HG02938 (cell line): ENCODE data around the gene SPATA20.

Source experiments
- ATAC-seq: cut with Tn5 transposase; IDR thresholded peaks from one replicate; pipeline ENCODE4 v1.9.1; 2021; ENCODE audit warnings: mild to moderate bottlenecking, moderate library complexity; ENCODE audit not compliant: unreplicated experiment

Gene SPATA20

GRCh38 chr17:50519141-50519834 lies 27.7 kb upstream of the SPATA20 start:
- ATAC-seq, result no peak

DNA sequence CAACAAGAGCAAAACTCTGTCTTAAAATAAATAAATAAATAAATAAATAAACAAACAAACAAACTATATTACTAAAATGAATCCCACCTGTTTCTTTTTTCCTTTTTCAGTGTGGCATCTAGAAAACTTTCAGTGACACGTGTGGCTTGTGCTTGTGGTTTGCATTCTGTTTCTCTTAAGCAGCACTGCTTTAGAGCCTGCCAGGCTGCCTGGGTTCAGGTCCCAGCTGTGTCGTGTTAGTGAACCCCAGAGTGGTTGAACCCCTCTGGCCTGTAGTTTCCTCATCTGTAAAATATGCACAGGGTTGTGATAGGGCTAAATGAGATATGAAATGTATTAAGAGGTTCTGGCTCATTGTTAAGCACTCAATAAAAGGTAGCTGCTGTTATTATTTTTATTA lies 26.5 kb upstream of the SPATA20 start:
- ATAC-seq, result no peak

GRCh38 chr17:50521514-50521913 lies 25.5 kb upstream of the SPATA20 start:
- no peak for ATAC-seq

DNA sequence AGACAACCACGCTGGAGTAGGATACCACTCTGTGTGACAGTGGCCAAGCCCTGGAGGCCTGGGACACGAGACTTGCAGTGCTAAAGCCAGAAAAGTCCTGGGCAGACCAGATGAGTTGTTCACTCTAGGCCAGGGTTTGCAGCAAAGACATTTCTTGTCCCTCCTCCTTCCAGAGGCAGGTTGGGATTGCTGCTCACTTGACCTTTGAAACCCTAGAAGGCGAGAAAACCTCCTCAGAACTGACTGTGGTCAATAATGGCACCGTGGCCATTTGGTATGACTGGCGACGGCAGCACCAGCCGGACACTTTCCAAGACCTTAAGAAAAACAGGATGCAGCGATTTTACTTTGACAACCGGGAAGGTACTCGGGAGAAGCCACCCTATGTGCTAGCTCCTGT lies 24.2 kb upstream of the SPATA20 start:
- no peak for ATAC-seq

DNA sequence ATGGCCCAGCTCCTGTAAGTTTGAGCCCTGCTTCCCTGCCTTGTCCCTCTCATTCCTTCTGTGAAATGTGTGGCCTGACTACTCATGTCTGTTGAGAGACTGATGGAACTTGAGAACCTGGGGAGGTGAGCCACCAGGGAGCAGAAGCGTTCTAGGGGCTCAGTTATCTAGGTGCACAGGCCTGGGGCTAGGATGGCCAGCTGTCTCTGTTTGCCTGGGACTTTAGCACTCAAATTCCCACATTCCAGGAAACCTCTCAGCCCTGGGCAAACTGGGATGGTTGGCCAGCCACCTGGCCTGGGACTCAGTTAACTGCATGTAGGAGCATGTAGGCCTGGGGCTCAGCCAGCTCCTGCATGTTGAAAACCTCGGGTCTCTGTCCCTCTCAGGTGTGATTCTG lies 23.8 kb upstream of the SPATA20 start:
- ATAC-seq, result no peak

DNA sequence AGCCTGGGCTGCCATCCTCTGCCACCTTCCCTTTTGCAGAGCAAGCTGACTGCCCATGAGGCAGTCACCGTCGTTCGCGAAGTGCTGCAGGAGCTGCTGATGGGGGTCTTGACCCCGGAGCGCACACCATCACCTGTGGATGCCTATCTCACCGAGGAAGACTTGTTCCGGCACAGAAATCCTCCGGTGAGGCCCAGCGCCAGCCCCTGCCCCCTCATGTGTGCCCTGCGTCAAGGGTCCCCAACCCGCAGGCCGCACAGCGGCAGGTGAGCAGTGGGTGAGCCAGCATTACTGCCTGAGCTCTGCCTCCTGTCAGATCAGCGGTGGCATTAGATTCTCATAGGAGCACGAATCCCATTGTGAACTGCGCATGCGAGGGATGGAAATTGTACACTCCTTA lies 22.1 kb upstream of the SPATA20 start:
- ATAC-seq, result no peak

- no peak for ATAC-seq
These were observed 19.7 kb upstream of the SPATA20 start for GRCh38 chr17:50527155-50527762.

- no peak for ATAC-seq
These were observed 19.0 kb upstream of the SPATA20 start for GRCh38 chr17:50527949-50528474.

DNA sequence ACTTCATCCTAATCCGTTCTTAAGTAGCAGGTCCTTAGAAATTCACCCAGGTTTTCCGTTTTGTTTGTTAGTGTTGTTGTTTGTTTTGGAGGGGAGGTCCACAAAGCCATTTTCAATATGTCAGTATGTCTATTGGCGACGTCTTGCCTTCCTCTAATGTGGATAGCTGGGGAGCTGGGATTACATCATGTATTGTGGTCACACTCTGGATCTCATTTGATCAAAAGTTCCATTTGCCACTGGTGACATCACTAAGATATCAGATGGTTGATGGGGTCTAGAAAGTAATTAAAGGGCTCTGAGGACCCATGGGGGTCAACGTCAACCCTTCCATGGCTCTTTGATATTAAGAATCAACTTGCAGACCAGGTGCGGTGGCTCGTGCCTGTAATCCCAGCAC lies 17.1 kb upstream of the SPATA20 start:
- no peak for ATAC-seq

DNA sequence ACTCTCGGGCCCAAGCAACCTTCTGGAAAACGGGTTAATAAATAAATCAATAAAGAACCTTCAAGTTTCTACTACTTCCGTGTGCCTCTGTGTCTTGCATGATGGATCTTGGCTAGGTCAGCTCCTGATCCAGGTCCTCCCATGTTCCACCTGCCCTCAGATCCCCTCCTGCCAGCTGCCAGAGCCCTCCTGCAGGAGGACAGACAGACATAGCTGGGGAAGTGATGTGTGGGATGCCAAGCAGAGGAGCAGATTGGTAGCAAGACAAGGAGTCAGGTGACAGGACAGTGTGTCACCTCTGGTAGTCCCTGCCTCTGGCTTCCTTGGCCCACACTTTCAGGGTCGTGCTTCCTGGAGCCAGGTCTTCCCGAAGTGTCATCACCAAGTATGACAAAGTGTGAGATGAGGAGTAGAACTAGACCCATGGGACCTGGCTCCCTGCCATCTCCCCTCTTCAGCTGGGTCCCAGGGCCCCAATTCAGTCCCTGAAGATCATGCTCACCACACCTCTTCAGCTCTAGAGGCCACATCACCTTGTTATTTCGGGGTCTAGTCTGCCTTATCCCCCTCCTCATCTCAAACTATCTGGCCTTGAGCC lies 15.4 kb upstream of the SPATA20 start:
- ATAC-seq, result no peak

DNA sequence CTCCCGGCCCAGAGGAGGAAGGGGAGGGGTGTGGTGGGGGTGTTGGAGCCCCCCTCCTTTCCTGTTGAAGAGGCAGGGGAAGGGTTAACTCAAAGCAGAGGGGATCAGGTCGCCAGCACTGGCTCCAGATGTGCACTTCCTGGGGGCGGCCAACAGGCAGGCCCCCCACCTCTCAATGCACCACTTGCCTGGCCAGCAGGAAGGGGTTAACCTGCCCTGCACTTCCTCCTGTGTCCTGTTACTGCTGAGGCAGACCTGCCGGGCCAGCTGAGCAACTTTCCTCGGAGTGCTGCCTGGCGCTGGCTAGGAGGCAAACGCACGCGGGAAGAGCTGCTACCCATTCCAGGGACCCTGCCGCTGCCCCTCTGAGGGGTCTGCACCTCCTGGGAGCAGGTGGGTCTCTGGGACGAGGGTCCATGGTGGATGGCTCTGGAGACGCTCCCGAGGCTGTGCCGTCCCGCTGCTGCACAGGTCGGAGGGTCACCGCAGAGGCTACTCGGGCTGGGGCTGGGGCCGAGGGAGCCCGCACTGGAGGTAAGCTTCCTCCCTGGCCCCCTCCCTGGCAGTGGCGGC lies 14.4 kb upstream of the SPATA20 start, which contains the start of gene EPN3:
Gene EPN3, plus strand, starts transcription at position 284 of the 573 bp plus-strand sequence. CDS start 3,822 bp downstream, outside the sequence.
- ATAC-seq, result no peak

GRCh38 chr17:50533185-50533584 lies 13.8 kb upstream of the SPATA20 start:
- no peak for ATAC-seq

DNA sequence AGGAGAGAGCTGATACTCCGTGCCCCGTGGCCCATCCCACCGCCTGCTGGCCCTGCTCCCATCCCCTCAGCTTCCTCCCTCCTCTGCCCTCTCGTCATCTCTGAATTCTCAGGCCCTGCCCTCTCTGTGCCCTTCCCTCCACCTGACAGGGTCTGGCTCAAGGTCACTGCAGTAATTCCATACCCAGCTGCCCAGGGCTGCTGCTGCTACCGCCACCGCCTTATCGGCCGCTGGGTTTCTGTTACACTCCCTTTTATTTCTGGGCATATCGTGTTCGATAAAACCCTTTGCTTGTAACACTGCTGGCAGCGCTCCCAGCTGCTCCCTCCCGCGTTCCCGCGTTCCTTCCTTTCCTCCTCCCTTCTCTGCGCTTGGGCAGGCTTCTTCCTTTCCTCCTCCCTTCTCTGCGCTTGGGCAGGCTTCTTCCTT lies 13.2 kb upstream of the SPATA20 start:
- no peak for ATAC-seq

GRCh38 chr17:50534222-50534978 lies 12.6 kb upstream of the SPATA20 start:
- ATAC-seq, result no peak

DNA sequence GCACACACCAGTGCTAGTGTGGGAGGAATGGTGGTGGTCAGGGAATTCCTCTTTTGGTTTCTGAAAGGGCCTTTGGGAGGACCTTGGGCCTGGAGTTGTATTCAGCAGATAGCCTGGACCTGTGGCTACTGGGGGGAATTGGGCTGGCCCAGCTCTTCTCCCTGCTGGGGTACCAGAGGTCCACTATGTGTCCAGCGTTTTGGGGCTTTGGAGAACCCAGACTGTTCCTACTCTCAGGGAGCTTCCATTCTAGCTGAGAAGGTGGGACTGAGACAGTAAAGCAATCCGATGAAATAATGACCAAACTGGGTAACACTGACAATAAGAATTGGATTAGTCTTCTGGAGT lies 12.0 kb upstream of the SPATA20 start:
- no peak for ATAC-seq

DNA sequence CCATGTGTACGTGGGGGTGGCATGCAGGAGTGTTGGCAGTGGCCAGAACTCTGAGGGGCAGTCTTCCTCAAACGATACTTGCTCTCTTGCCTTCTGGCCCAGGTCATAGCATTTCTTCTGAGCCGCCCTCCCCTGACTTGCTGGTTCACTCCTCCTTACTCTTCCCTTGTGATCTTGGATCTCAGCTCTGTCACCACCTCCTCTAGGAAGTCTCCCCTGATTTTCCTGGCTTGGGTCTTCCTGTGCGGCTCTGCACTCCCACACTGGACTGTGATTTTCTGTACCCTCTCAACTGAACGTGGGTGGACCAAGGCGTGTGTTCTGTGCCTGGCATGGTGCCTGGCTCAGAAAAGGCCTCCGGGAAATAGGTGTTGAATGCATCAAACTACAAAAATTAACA lies 11.6 kb upstream of the SPATA20 start:
- ATAC-seq, result no peak

DNA sequence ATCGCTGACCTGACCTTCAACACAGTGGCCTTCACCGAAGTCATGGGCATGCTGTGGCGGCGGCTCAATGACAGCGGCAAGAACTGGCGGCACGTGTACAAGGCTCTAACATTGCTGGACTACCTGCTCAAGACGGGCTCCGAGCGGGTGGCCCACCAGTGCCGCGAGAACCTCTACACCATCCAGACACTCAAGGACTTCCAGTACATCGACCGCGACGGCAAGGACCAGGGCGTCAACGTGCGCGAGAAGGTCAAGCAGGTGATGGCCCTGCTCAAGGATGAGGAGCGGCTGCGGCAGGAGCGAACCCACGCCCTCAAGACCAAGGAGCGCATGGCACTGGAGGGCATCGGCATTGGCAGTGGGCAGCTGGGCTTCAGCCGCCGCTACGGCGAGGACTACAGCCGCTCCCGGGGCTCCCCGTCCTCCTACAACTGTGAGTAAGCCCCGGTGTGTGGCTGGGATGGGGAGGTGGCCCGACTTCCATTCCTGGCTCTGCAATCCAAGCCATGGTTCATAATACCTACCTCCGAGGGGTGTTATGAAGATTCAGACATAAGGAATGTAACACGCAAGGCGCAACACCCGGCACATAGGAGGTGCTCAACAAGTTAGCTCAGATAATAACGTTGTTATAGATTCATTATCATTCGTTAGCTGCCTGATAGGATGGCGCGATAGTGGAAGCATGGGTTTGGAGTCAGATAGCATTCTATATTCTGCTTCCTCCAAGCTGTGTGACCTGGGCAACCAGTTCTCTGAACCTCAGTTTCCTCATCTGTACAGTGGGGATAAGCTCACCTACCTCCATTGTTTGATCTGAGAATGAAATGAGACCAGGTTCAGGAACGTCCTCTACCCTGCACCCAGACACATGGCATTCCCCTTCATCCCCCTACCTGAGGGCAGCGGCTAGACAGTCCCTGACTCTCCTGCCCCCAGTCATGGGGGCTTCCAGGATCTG lies 10.0 kb upstream of the SPATA20 start:
- ATAC-seq, result no peak

DNA sequence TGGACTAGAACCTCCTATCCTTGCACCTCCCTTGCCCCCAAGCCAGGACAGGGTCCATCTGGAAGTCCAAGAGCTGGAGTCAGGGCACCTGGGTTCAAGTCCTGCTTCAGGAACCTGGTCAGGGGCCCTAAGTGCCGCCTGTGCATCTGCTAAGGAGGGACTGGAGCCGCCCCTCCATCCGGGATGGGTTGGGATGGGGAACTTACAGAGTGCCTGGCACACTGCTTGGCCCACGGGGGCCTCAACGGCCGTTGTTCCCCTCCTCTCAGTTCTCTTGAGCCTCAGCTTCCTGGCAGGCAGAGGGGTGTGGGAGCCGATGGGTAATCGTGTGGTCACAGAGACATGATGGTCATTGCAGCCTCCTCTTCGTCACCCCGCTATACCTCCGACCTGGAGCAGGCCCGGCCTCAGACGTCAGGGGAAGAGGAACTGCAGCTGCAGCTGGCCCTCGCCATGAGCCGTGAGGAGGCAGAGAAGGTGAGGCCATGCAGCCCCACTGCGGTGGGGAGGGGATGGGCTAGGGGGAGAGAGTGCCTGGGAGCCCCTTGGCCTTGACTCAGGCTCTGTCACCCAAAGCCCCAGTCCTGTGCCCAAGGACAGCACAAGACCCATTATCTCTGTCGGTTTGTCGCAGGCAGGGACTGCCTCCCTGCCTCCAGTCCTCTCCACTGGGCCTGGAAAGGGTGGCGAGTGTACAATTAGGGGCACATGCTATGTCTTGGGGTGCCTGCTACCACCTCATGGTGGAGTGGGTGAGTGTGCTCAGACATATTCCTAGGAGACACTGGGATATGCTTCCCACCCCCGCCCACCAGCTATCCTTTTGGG lies 9.0 kb upstream of the SPATA20 start:
- no peak for ATAC-seq
